HG03045 (cell line): ENCODE data around the gene SLC51A.
"Not testable (repeated sequence)": the region's sequence is repeated elsewhere in the genome, so short reads cannot be mapped to it uniquely, and the experiment has no call there.

ENCODE experiments used
- ATAC-seq: cut with Tn5 transposase; IDR thresholded peaks from one replicate; pipeline ENCODE4 v1.9.1; 2021; ENCODE audit warnings: mild to moderate bottlenecking, moderate library complexity; ENCODE audit not compliant: unreplicated experiment

SLC51A gene

GRCh38 chr3:196216089-196216564 lies at the start of gene SLC51A:
Gene SLC51A, plus strand, starts transcription at chr3:196216534. Its CDS starts 179 bp downstream, at chr3:196216713.
- ATAC-seq, result no peak

GRCh38 chr3:196166741-196167140 lies 49.6 kb upstream of the SLC51A start:
- no peak for ATAC-seq

- no peak for ATAC-seq
These were observed 47.4 kb upstream of the SLC51A start for GRCh38 chr3:196168808-196169391.

- no peak for ATAC-seq
These were observed 46.5 kb upstream of the SLC51A start for GRCh38 chr3:196169836-196170240.

- ATAC-seq, result not testable (repeated sequence)
These were observed 46.0 kb upstream of the SLC51A start for GRCh38 chr3:196170296-196170695.

- ATAC-seq, result no peak
These were observed 41.7 kb upstream of the SLC51A start for GRCh38 chr3:196174652-196175051.

GRCh38 chr3:196175116-196175625 lies 41.2 kb upstream of the SLC51A start:
- ATAC-seq, result no peak

GRCh38 chr3:196175722-196176121 lies 40.6 kb upstream of the SLC51A start:
- ATAC-seq, result no peak

GRCh38 chr3:196177567-196177966 lies 38.8 kb upstream of the SLC51A start:
- ATAC-seq, result no peak

GRCh38 chr3:196177967-196178366 lies 38.4 kb upstream of the SLC51A start:
- ATAC-seq, result no peak

GRCh38 chr3:196178993-196179379 lies 37.3 kb upstream of the SLC51A start:
- no peak for ATAC-seq

- ATAC-seq, result peak; percentile 55
These were observed 36.7 kb upstream of the SLC51A start for GRCh38 chr3:196179380-196180308.

GRCh38 chr3:196180346-196180745 lies 36.0 kb upstream of the SLC51A start:
- ATAC-seq, result no peak

- no peak for ATAC-seq
These were observed 35.2 kb upstream of the SLC51A start for GRCh38 chr3:196181127-196181546.

GRCh38 chr3:196184169-196184432 lies 32.2 kb upstream of the SLC51A start:
- not testable (repeated sequence) for ATAC-seq

- no peak for ATAC-seq
These were observed 31.5 kb upstream of the SLC51A start for GRCh38 chr3:196184881-196185280.

GRCh38 chr3:196186651-196187573 lies 29.4 kb upstream of the SLC51A start:
- peak; percentile 45 for ATAC-seq

GRCh38 chr3:196189566-196190347 lies 26.6 kb upstream of the SLC51A start:
- no peak for ATAC-seq

- ATAC-seq, result peak; percentile 54
These were observed 24.3 kb upstream of the SLC51A start for GRCh38 chr3:196192036-196192523.

GRCh38 chr3:196192524-196193051 lies 23.7 kb upstream of the SLC51A start:
- peak; percentile 22 for ATAC-seq
